Activated naive CD8-positive, alpha-beta T cell treated with anti-CD3 and anti-CD28 coated beads, Interleukin-2, amount 50 U/mL, for 24 hours (primary cell): ENCODE data around the gene C1orf159.

ENCODE experiments used
- ATAC-seq: fragments of 150-1000 bp; cut with Tn5 transposase; one replicate; pipeline ENCODE4 v1.10.0; 2021
- DNase-seq: peaks from one replicate; pipeline ENCODE4 v3.0.0; 2021
- H3K27ac Mint-ChIP-seq: one replicate; pipeline ENCODE4 v1.8.0; 2021; ENCODE audit warnings: mild to moderate bottlenecking, mixed read lengths
- H3K27me3 Mint-ChIP-seq: one replicate; pipeline ENCODE4 v1.8.0; 2021; ENCODE audit warnings: mixed read lengths
- H3K36me3 Mint-ChIP-seq: one replicate; pipeline ENCODE4 v1.8.0; 2021; ENCODE audit warnings: low read depth, mixed read lengths
- H3K4me1 Mint-ChIP-seq: one replicate; pipeline ENCODE4 v1.8.0; 2021; ENCODE audit warnings: mixed read lengths
- H3K4me3 Mint-ChIP-seq: one replicate; pipeline ENCODE4 v1.8.0; 2021; ENCODE audit warnings: mild to moderate bottlenecking, moderate library complexity, mixed read lengths
- H3K9me3 Mint-ChIP-seq: one replicate; pipeline ENCODE4 v1.8.0; 2021; ENCODE audit warnings: mixed read lengths

The C1orf159 gene

DNA sequence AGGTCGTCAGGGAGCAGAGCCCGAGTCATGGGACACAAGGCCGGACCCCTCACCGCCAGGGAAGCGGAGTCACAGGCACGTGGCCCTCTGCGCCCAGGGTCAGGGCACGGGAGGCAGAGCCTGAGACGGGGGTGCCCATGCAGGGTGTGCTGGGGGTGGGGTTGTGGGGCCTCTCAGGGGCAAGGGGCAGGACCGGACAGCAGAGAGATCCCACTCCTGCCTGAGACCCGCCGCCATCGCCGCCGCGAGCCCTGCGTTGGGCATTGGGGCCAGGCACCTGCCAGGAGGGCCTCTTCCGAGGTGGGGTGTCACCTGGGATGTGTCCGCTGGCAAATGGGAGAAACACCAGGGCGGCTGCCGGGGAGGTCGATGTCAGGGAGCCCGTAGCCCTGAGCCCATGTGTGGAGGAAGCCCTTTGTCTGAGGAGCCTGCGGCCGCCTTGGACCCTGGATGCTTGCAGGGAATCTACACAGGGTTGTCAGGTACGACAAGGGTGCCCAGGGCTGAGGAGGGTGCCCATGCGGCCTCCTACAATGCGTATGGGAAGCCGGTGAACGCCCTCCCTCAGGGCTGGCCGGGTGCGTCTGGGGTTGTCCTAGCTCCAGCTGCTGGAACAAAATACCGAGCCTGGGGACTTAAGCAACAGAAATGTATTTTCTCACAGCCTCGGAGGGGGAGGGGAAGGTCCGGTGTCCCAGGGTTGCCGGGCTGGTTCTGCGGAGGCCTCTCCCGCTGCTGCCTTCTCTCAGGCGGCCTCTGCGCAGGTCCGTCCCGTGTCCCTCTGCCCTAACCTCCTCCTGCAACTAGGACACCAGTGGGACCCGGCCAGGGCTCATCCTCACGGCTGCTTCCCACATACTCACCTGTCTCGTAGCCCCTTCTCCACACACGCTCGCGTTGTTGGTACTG, 16.4 kb upstream of the C1orf159 start:
- H3K9me3 Mint-ChIP-seq: no peaks in the 10 kb centered on the region

DNA sequence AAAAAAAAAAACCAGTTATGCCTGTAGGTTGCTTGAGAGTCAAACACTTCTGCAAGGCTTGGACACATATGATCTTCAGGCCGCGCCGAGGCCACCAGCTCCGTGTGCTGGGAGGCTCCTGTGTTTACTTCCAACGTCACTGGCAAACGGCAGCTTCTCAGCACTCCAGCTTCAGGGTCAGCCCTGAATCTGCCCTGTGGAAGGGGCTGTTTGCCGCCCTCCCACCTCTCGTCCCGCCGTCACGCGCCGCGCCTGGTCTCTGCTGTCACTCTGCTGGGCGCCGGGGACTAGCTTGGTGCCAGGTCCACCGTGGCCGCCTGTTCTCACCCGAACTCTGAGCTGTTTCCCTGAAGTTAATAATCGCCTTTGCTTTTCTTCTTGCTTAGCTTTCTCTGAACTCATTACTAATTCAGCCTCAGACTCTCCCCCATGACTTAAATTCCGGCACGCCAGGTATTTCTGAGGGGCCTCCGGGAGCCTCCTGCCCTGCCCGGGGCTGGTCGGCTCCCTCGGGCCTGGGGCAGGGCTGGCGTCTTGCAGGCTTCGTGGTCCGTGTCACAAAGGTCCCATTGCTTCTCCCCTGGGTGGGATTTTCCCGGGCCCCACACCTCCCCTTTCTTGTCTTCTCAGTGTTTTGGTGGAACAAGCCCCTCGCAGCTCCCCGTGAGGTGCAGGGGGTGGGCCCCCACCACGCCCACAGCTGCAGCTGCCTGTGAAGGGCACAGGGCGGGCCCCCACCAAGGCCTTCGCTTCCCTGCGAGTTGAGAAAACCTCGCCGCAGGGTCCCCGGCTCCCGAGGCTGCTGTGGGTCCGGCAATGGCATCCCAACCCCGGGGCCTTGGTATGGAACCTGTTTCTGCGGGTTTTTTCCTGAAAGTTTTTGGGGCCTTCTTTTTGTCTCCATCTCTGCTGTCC, 14.6 kb upstream of the C1orf159 start:
- no peaks in the 10 kb centered on the region for H3K9me3 Mint-ChIP-seq
- no peaks in the 10 kb centered on the region for H3K36me3 Mint-ChIP-seq
- H3K27ac Mint-ChIP-seq: no peak overlapping the region
- H3K4me1 Mint-ChIP-seq: no peaks in the 10 kb centered on the region
- ATAC-seq: no peak
- no peaks in the 10 kb centered on the region for H3K27me3 Mint-ChIP-seq
- no peak for DNase-seq
- H3K4me3 Mint-ChIP-seq: no peak overlapping the region

More for the DNA sequence above, 16.4 kb upstream of the C1orf159 start:
- Mint-ChIP-seq H3K27ac (no peak overlapping the region), H3K27me3 (no peaks in the 10 kb centered on the region), H3K4me1 (peaks cover 4% of the 10 kb centered on the region), H3K4me3 (no peak overlapping the region), H3K36me3 (no peaks in the 10 kb centered on the region)
- no peak for ATAC-seq
- no peak for DNase-seq

DNA sequence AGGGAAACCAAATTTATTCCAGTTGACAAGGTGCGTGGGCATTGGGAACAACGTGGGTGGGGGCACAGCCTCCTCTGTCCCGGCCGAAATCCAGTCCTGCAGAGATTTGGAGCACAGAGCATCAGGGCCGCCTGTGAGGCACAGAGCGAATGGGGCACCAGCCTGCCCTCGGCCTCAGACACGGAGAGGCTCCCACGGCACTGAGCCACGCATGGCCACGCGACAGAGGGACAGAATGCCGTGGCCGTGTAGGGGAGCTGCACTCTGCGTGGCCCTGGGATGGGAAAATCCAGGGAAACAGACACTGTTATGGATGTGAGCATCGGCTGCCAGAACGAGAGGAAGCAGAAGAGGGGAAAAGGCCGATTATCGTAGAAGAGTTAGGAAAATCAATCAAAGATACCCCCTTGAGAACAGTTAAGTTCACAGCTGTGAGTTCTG, 13.5 kb upstream of the C1orf159 start:
- no peak overlapping the region for H3K27ac Mint-ChIP-seq
- no peak for DNase-seq
- no peaks in the 10 kb centered on the region for H3K9me3 Mint-ChIP-seq
- no peaks in the 10 kb centered on the region for H3K36me3 Mint-ChIP-seq
- no peaks in the 10 kb centered on the region for H3K27me3 Mint-ChIP-seq
- ATAC-seq: no peak
- H3K4me3 Mint-ChIP-seq: no peak overlapping the region
- no peaks in the 10 kb centered on the region for H3K4me1 Mint-ChIP-seq

DNA sequence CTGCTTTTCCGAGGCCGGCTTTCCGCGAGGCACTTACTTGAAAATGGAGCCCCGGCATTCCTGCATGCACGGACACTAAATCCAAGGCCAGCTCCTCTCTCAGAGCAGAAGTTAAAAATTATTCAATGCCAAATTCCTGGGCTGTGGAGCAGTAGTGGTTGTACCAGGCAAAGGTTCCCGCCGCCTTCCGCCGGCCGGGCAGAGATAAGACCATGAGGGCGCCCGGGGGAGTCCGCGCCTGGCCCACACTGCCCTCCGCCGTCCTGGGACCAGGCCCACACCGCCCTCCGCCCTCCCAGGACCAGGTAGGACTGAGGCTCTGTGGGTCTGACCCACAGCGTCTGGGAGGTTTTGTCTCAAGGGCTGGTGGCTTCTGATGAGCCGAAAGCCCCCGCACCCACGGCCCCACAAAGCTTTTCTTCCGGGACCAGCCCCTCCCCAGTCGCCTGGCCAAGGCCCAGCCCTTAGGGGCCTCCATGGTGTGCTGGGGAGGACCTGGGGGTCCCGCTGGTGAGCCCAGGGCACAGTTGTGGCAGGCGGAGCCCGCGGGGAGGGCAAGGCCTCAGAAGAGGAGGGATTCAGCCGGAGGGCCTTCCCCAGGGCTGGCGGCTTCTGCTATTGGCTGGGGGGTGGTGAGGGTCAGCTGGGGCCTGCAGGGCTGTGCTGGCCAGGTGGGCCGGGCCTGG, 12.7 kb upstream of the C1orf159 start:
- Mint-ChIP-seq H3K36me3 (no peaks in the 10 kb centered on the region), H3K4me3 (no peak overlapping the region), H3K27ac (no peak overlapping the region), H3K4me1 (peaks cover 6% of the 10 kb centered on the region), H3K27me3 (no peaks in the 10 kb centered on the region), H3K9me3 (no peaks in the 10 kb centered on the region)
- DNase-seq (no peak), ATAC-seq (no peak)

GRCh38 chr1:1127551-1128451, 11.9 kb upstream of the C1orf159 start:
- ATAC-seq (no peak), DNase-seq (no peak)
- Mint-ChIP-seq H3K27ac (no peak overlapping the region), H3K9me3 (no peaks in the 10 kb centered on the region), H3K27me3 (no peaks in the 10 kb centered on the region), H3K36me3 (no peaks in the 10 kb centered on the region), H3K4me3 (no peak overlapping the region), H3K4me1 (peaks cover 10% of the 10 kb centered on the region)

DNA sequence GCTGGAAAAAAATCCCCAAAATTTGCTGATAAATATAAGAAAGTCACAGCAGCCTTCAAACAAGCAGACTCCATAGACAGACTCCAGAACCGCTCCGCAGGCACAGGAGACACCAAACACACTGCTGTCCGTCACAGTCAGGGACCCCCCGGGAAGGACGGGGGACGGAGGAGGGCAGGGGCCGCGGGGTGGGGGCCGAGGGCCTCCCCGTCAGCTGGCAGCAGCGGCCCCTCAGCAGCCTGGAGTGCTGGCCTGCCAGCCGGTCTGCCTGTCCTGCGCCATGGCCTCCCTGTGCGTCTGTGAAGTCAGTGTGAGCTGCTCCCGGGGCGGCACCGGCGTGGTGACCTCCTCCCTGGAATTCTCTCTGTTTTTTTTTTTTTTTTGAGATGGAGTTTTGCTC, 10.1 kb upstream of the C1orf159 start:
- no peak for DNase-seq
- no peak overlapping the region for H3K4me3 Mint-ChIP-seq
- H3K4me1 Mint-ChIP-seq: peaks cover 14% of the 10 kb centered on the region
- no peaks in the 10 kb centered on the region for H3K27me3 Mint-ChIP-seq
- no peak for ATAC-seq
- no peak overlapping the region for H3K27ac Mint-ChIP-seq
- H3K9me3 Mint-ChIP-seq: no peaks in the 10 kb centered on the region
- no peaks in the 10 kb centered on the region for H3K36me3 Mint-ChIP-seq

DNA sequence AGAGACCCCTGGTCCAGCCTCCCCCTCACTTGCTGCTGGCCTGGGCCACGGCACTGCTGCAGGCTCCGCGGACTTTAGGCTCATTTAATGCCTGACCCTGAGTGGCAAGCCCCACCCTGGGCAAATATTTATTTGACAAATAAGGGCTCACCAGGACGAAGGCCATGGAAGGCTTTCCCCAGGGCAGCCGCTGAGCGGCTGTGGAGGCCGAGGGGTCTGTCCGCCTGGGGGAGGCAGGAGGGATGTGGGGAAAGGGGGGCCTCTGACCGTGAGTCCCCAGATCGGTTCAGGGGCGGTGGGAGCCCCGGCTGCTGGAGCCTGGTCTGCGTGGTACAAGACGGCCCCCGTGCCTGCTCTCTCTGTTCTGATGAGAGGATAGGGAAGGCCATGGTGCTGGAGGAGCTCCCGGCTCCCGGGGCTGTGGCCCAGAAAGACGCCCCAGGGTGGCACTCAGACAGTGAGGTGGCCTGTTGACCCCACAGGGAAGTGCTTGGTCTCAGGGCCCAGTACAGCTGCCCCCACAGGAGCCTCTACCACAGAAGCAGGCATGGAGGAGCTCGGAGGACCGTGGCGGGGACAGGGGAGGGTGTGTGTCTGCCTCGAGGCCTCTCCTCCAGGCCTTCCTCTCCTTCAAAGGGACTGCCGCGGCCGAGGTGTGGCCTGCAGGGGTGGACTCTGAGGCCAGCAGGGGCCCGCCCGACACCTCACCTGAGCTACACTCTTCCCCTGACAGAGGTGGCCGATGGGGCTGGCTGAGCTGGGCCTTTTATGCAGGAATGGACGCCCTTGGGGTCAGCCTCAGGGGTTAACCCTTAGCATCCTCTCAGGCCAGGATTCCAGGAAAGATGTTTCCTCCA, 9.1 kb upstream of the C1orf159 start:
- DNase-seq (no peak), ATAC-seq (no peak)

GRCh38 chr1:1124508-1124785, 8.6 kb upstream of the C1orf159 start:
- ATAC-seq (no peak), DNase-seq (no peak)
- no peaks in the 10 kb centered on the region for H3K36me3 Mint-ChIP-seq
- H3K4me3 Mint-ChIP-seq: no peak overlapping the region
- no peaks in the 10 kb centered on the region for H3K9me3 Mint-ChIP-seq
- peaks cover 14% of the 10 kb centered on the region for H3K4me1 Mint-ChIP-seq
- H3K27me3 Mint-ChIP-seq: no peaks in the 10 kb centered on the region
- H3K27ac Mint-ChIP-seq: no peak overlapping the region

More for the DNA sequence above, 9.1 kb upstream of the C1orf159 start:
- Mint-ChIP-seq H3K9me3 (no peaks in the 10 kb centered on the region), H3K27me3 (no peaks in the 10 kb centered on the region), H3K4me1 (peaks cover 14% of the 10 kb centered on the region), H3K36me3 (no peaks in the 10 kb centered on the region), H3K4me3 (no peak overlapping the region), H3K27ac (no peak overlapping the region)

- peaks cover 4% of the 10 kb centered on the region for H3K27me3 Mint-ChIP-seq
- peaks cover 14% of the 10 kb centered on the region for H3K4me1 Mint-ChIP-seq
- H3K36me3 Mint-ChIP-seq: no peaks in the 10 kb centered on the region
- H3K27ac Mint-ChIP-seq: peak overlapping the region; percentile 46
- no peak overlapping the region for H3K4me3 Mint-ChIP-seq
- DNase-seq (no peak), ATAC-seq (no peak)
- H3K9me3 Mint-ChIP-seq: no peaks in the 10 kb centered on the region
These were observed 8.0 kb upstream of the C1orf159 start for GRCh38 chr1:1123581-1124507.

GRCh38 chr1:1122981-1123480, 7.1 kb upstream of the C1orf159 start:
- H3K36me3 Mint-ChIP-seq: no peaks in the 10 kb centered on the region
- no peaks in the 10 kb centered on the region for H3K9me3 Mint-ChIP-seq
- peaks cover 14% of the 10 kb centered on the region for H3K4me1 Mint-ChIP-seq
- peaks cover 6% of the 10 kb centered on the region for H3K27me3 Mint-ChIP-seq
- no peak overlapping the region for H3K27ac Mint-ChIP-seq
- ATAC-seq (no peak), DNase-seq (no peak)
- no peak overlapping the region for H3K4me3 Mint-ChIP-seq

DNA sequence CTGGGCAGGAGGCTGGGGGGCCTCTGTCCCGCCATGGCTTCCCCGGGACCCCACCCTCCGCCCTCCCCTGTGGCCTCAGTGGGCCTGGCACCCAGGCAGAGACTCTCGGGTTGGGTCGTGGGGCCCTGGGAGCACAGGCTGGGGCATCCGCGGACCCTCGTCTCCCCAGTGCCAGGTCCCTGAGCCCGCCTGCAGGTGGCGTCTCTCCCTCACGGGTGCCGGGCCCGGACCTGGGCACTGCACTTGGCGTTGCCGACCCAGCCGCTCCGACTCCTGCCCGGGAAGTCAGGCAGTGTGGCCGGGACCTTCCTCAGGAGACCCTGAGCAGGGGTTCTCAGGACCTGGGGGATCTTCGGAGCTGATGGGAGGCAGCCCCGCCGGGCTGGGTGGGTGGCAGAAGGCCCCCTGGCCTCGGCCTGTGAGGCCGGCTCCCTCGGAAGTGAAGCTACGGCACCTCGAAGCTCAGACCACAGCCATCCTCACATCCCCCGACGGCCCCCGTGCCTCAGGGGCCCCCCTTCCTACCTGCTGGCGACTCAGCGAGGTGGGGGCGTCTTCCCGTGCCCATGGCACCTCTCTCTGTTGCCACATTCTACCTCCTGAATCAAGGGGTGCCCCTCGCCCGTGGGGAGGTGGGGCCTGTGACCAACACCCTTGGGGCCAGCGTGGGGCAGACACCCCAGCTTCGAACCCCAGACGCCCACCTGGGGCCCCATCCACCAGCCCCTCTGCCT, 6.4 kb upstream of the C1orf159 start:
- peak; percentile 91 for DNase-seq
- peaks cover 12% of the 10 kb centered on the region for H3K27me3 Mint-ChIP-seq
- H3K36me3 Mint-ChIP-seq: no peaks in the 10 kb centered on the region
- H3K4me3 Mint-ChIP-seq: no peak overlapping the region
- H3K27ac Mint-ChIP-seq: no peak overlapping the region
- no peaks in the 10 kb centered on the region for H3K9me3 Mint-ChIP-seq
- peak; percentile 87 for ATAC-seq
- peaks cover 17% of the 10 kb centered on the region for H3K4me1 Mint-ChIP-seq

- no peak overlapping the region for H3K27ac Mint-ChIP-seq
- H3K4me3 Mint-ChIP-seq: no peak overlapping the region
- no peaks in the 10 kb centered on the region for H3K9me3 Mint-ChIP-seq
- no peak for DNase-seq
- ATAC-seq: peak; percentile 2
- H3K36me3 Mint-ChIP-seq: no peaks in the 10 kb centered on the region
- peaks cover 19% of the 10 kb centered on the region for H3K4me1 Mint-ChIP-seq
- H3K27me3 Mint-ChIP-seq: peaks cover 12% of the 10 kb centered on the region
These were observed 5.8 kb upstream of the C1orf159 start for GRCh38 chr1:1121611-1122077.
